GM21447 (cell line): ENCODE measurements around the gene ZBTB18.
A peak's percentile ranks its signal among the peaks of the same experiment; 100 is the strongest.
"Not testable (repeated sequence)": the region's sequence is repeated elsewhere in the genome, so short reads cannot be mapped to it uniquely, and the experiment has no call there.

Experiments
- ATAC-seq: cut with Tn5 transposase; IDR thresholded peaks from one replicate; pipeline ENCODE4 v1.9.1; 2021; ENCODE audit not compliant: unreplicated experiment

The ZBTB18 gene

DNA sequence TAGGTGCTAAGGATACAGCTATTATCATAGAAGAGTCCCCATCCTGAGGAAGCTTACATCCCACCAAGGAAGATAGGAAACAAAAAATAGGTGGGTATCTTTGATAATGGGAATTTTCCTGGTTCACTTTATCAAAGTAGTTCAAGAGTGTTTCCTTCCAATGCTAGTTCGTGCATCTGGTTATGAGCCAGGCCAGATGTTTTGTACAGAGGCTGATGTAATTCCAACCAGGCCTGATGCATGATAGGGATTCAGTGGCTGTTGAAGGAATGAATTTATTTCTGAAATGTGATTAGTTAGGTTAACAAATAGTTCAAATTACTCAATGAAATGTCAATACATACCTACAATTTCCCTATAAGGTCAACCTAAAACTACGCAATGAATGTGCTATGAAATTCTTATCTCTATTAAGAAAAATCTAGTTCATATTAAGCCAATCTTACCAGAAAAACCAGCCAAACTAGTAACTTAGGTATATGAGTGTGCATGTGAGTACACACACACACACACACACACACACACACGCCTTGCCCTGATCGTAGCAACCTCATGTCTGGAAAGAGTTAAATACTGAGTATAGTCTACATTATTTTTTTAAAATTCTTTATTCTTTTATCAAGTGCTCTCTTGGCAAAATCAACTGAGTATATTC is 9.5 kb upstream of the ZBTB18 start:
- no peak for ATAC-seq

DNA sequence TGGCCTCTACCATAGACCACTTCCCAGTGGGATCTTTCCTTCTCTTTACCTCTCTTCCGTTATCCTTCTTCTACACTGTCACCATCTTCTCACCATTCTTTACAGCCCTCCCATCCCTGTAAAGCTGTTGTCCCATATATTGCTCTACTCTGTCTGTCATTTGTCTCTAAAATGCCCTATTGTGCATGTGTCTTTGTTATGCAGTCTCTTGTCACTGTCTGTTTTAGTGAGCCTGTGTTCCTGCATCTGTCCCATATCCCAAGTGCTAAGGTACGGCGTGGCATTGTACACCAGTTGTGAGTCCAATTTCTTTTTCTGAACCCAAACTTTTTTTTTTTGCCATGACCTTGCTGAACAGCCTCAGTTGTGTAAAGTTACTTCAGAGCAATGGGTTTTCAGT is 8.8 kb upstream of the ZBTB18 start:
- no peak for ATAC-seq

DNA sequence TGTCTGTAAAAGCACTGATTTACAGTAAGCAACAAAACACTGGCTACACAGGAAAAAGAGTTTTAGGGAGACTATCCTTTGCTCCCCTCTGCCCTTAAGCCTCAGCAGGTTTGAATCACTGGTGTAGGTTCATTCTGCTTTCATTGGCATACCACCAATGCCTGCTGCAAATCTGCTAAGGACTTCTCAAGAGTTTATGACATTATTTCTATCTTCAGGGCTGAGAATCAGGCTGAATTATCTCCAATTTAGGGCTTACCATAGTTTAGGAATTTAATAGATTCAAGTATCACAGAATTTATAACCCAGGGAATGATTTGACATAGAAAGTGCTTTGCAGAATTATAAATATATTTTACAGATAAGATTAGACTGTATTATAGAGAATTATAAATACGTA is 6.7 kb upstream of the ZBTB18 start:
- no peak for ATAC-seq

DNA sequence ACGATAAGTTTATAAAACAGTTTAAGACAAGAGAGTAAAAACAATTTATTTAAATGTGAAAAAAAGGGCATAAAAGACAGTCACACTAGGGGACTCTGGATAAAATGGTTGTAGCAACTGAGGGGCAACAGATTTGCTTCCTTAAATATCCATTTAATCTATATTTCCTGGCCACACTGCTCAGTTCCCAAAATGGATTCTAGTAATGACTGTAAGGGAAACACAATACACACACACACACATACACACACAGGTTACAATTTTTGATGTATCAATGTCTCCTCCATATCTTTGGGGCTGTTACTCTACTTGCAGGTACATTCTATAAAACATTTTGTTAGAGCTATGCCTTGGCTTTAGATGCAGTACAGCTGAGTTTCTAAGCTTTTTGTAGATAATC is 4.8 kb upstream of the ZBTB18 start:
- not testable (repeated sequence) for ATAC-seq

DNA sequence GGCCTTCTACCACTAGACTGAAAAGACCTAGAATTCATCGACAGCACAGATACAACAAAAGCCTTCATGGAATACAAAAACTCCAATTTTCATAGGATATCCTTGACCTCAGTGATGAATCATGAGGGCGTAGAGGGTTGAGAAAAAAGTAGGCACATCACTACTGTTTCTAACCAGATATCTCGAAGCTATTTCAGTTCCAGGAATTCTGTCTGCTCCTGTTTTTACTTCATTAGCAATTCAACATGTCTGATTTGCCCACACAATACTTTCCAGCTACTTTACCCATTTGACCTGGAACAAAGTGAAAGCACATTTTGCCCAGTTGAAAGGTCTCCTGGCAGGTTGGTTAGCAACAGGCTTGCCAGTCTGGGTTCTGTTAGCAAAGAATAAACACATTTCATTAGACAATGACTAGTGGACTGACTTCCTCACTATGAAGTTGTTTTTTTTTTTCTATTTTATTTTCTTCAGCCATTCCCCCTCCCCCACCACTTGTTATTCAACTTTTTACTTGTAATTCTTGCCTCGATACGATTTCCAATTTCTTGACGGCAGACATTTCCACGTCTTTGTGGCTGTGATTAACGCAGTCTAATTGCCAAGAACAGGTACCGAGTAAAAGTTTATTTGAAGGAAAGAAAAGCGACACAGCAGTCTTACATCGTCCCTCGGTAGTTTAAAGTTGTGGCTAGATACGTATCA is 4.0 kb upstream of the ZBTB18 start:
- no peak for ATAC-seq

DNA sequence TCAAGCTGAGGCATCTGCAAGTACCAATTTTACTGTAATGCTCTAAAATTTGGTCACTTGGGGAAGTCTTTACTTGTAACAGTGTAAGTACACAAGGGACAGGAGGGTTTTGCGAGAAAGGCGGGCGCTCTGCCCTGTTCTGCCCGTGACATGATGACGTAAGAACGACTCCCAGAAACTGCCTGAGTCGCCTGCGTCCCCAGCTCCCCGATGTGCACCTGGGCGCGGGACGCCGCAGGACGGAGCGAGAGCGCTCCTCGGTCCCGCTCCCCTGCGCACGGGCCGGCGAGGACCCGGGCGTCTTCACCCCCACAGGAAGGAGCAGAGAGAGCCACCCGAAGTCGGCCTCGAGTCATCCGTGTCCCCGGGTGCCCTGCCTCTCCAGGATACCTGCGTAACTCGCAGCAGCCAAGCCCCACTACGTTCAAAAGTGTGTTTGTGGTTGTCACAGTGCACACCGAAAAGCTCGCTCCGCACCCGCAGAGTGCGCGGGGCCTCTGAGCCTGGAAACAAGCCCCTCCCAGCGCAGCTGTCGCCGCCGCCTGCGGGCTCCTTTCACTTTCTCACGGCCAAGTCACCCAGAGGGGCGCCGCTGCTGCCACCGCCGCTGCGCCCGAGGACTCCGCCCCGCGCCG is 3.3 kb upstream of the ZBTB18 start:
- peak; percentile 61 for ATAC-seq

DNA sequence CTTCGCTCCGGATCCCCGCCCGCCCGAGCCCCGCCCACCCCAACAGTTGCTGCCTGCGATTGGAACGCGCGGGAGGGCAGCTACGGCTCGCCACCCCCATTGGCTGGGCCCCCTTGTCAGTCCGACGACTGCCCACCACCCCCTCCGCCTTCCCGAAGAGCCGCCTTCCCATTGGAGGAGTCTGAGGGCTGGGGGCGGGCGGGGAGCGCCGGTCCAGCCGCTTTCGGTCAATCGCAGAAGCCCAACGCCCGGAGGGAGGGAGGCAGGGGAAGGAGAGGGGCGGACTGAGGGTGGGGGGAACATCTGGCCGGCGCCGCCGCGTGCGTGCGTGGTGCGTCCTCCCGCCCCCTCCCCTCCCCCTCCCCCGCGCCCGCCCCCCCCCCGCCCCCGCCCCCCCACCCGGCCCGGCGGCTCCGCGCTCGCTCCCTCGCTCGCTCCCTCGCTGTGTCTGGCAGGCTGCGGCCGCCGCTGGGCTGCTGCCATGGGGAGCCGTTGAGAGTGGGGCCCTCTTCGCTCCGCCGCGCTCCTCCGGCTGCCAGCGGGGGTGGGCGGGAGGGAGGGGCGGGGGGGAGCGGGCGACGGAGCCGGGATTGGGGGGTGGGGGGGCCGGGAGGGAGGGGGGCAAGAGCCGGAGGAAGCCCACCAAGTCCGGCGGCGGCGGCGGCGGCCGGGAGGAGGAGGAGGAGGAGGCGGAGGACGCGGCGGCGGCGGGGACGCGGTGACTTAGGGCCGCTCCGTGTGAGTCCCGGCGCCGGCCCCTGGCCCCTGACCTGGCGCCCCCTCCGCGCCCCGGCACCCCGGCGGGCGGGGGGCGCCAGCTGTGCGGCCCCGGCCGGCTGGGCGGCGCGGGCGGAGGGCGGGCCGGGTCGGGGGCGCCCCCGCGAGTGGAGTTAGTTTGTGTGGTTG is 2.6 kb upstream of the ZBTB18 start:
- ATAC-seq: peak; percentile 68

DNA sequence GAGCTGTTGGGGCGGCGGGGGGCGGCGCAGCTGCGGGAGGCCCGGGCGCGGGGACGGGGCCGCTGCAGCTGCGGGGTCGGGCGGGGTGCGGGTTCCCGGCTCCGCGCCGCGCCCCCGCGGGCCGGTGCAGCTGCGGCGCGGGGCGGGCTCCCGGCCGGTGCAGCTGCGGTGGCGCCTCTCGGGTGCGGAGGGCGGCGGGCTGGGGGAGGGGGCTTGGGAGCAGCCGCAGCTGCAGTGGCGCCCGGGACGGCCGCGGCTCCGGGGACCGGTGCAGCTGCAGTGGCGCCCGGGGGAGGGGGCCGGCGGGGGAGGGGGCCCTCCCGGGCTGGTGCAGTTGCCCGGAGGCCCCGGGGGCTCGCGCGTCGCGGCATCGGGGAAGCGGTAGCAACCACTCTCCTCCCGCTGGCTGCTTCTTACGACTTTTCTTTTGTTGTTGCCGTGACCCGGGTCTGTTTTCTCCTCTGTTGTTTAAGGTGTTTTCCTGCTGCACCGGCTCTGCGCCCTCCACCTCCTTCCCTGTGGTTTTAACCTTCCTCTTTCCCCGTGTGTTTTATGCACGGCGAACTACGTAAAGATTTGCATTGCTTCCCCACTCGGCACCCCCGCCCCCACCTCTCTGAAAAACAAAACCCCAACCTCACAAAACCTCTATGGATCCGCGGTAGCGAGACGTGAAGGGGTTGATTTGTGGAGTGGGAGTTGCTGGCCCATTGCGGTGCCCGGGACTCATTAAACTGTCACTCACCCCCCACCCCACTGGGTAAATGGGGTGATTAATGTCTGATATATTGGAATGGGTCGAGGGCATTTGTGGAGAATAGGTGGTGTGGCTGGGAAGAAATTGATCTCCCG is 1.7 kb upstream of the ZBTB18 start:
- ATAC-seq: no peak

DNA sequence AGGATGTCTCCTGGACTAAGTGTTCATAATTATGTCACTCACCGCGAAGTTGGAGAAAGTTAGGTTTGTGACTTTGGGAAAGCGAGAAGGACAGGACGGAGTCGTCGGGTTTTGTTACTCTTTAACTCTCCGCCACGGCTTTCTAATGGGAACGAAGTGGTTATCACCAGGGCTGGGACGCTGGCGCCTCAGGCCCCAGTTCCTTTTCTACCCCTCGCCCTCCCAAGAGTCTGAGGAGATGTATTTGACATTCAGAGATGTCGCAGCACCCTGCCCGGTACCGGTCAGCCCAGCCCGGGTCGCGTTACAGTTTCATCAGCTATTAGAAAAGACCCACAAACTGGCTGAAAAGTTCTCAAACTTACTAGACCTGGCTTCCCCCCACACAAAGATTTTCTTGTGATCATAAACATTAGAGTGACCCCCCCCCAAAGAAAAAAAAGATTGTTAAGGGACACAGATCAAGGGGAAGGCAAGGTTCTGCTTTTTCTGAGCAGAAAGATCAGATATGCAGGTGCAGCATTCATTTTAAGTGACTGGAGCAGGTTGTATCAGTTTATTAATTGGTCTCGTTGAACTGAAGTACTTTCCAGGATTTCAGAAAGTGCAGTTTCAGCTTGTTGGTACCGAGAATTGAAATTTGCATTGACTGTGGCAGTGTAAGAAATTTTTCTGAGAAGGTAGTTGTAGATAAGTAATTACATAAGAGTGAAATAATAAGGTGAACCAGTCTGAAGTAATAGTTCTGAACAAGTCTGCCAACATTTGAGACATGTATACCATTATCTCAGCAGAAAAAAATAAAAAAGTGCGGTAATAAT is 859 bp upstream of the ZBTB18 start:
- ATAC-seq: no peak

DNA sequence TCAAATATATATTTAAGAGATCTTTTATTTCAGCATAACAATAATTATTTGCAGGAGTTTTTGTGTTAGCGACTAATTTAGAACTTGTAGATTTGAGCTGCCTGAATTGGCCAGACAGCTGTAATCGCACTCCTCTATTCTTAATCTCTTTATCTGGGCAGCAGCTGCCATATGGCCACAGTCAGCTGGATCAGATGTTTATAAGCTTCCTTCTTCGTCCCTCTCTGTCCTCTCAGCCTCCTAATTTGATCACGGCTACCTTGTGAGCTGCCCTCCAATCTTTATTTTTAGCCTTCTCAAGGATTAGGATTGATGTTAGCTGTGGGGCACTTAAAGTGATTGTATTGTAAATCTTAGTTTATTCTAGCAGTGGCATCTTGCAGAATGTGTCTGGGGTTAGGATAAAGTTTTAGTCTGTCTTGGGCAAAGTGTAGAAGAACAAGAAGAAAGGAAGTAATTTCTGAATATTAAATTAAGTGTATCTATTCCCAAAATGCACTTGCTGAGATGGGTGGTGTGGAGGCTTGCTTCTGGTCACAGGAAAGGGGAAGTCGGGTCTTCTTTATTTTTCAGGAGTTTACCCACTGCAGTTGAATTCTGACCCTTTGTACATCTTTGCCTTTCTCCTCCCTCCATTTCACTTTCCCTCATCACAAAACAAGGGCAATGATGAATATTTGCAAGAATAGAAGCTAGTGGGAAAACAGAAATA is 1.1 kb downstream of the ZBTB18 start:
- no peak for ATAC-seq

DNA sequence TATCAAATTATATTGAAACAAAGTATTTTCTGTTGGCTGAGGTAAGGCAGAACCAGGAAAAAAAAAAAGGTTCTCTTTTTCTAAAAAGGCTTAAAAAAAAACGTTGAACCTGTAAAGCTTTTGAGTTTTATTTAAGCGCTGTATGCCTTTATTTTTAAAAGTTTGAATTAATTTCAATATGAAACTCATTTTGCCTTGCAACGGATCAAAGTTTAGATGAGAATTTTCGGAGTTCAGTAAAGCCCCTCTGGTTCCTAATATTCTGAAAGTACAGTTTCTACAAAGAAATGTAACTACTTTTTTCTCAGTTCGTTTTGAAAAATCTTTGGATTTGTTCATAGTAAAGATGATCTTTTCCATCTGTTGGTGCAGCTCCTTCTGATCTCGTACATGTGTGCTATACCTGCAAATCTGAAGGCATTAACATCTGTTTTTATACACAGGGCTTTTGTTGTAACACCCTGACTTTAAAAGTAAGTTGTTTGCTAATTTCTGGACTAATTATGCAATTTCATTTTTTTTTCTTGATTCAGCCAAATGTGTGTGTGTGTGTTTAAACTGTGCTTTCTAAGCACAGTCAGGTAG is 1.7 kb downstream of the ZBTB18 start:
- no peak for ATAC-seq

DNA sequence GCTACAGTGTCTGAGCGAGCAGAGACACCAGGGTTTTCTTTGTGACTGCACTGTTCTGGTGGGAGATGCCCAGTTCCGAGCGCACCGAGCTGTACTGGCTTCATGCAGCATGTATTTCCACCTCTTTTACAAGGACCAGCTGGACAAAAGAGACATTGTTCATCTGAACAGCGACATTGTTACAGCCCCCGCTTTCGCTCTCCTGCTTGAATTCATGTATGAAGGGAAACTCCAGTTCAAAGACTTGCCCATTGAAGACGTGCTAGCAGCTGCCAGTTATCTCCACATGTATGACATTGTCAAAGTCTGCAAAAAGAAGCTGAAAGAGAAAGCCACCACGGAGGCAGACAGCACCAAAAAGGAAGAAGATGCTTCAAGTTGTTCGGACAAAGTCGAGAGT is 2.7 kb downstream of the ZBTB18 start:
- no peak for ATAC-seq

DNA sequence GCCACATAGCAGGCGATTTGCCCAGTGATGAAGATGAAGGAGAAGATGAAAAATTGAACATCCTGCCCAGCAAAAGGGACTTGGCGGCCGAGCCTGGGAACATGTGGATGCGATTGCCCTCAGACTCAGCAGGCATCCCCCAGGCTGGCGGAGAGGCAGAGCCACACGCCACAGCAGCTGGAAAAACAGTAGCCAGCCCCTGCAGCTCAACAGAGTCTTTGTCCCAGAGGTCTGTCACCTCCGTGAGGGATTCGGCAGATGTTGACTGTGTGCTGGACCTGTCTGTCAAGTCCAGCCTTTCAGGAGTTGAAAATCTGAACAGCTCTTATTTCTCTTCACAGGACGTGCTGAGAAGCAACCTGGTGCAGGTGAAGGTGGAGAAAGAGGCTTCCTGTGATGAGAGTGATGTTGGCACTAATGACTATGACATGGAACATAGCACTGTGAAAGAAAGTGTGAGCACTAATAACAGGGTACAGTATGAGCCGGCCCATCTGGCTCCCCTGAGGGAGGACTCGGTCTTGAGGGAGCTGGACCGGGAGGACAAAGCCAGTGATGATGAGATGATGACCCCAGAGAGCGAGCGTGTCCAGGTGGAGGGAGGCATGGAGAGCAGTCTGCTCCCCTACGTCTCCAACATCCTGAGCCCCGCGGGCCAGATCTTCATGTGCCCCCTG is 3.3 kb downstream of the ZBTB18 start:
- ATAC-seq: no peak

DNA sequence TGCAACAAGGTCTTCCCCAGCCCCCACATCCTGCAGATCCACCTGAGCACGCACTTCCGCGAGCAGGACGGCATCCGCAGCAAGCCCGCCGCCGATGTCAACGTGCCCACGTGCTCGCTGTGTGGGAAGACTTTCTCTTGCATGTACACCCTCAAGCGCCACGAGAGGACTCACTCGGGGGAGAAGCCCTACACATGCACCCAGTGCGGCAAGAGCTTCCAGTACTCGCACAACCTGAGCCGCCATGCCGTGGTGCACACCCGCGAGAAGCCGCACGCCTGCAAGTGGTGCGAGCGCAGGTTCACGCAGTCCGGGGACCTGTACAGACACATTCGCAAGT is 3.8 kb downstream of the ZBTB18 start:
- no peak for ATAC-seq

DNA sequence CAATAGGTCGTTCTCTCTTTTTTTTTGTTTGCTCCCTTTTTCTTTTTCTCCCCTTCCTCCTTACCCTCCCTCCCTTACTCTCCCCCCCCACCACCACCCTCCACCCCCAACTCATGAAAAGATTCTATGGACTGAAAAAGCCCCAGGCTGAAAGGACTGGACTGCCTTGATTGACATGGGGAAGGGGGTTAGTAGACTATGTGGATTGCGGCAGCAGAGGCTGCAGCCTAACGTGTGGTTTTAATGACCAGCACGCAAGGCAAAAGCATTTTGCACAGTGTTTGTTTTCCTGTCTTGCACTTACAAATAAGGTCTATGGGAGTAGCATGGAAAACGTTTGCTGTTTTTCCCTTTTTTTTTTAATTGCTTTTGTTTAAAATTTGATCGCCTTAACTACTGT is 5.5 kb downstream of the ZBTB18 start:
- ATAC-seq: no peak

DNA sequence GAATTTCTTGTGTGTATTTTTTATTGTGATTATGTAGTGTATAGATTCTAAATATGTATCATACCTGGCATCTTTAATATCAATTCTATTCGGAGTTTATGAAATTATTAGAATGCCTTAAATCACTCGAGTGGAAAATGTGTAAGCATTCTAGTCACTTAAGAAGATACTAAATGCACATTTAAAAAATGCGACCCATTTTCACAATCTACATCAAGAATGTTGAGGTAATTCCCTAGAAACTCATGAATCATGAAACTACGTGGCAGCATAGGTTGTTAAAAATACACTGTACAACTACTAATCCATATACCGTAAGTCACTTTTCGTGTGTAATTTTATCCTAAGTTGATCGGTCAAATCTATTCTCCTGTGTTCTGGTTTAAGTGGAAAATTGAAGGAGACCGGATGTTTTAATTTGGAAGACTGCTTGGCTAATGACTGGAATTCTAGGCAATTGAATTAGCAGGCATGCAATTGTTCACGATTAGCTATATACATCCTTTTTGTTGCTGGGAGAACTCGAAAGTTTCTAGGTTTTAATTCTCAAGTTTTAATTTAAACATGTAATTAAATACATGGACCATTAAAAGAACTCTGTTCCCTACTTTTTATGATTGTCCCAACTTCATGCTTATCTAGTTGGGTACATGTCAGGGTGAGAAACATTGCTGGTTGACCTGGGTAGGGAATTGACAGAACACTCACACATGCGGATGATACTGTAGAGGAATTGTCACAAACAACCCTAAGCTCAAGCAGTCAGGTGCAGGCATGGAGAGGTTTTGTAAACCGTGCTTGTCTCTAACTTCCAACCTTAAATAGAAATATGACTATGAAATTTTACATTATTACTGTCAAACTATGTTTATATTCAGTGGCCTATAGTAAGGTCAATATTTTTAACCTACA is 6.6 kb downstream of the ZBTB18 start:
- ATAC-seq: no peak

DNA sequence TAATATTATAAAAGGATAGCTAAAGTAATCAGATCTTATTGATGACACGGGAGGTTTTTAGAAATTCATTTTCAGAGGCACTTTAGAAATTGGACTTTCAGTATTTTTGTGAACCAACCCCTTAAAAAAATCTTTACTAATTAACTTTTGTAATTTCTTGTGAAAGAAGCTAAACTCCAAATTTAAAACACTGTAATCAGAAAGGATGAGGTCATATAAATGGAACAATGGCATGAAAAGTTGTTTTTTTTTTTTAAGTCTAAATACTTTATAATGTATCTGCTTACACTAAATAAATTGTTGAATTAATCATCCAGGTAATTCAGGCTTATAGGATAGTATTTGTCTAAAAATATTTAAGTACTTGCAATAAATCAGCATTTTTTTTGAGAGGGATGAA is 9.0 kb downstream of the ZBTB18 start:
- ATAC-seq: no peak
